Measurements from ENCODE around the gene ARHGEF4. TPM values are rescaled to one million over a fixed set of nuclear protein-coding genes. Genes with fewer than 3 reads are reported as not detected.

ARHGEF4 gene
- total and polyA plus RNA-seq, 10 donors, result 0.19 to 0.88 (median 0.46) TPM; not detected in 2

- WGBS, 5 donors, result 79 to 83% (median 81%) methylated on average over 15 to 16 of the region's 16 CpGs
- DNase-seq, result no peak
- H3K4me3 ChIP-seq, result no peak overlapping the region
- no peaks in the 10 kb centered on the region for H3K36me3 ChIP-seq
- TF ChIP-seq CTCF (IDR thresholded peaks at IDR 0.05 in 8 of 11, conservative IDR thresholded peaks at IDR 0.05 in 3 of 11), result no peak
- TF ChIP-seq POLR2A (IDR thresholded peaks at IDR 0.05), result no peak
- no peak for TF ChIP-seq POLR2AphosphoS5 (IDR thresholded peaks at IDR 0.05)
- intact Hi-C loops (cut with DNase I; ENCODE audit: low total_unique reads), result no loop called here
- H3K9me3 ChIP-seq, result no peaks in the 10 kb centered on the region
- no peaks in the 10 kb centered on the region for H3K4me1 ChIP-seq
- peaks cover 0 to 47% (median 0%) of the 10 kb centered on the region in 7 donors for H3K27me3 ChIP-seq (replicated peaks in 1 of 7)
- H3K27ac ChIP-seq, result no peak overlapping the region
Measured at GRCh38 chr2:131005216-131005935, 168.7 kb downstream of the ARHGEF4 start.

- Histone ChIP-seq H3K27ac (no peak overlapping the region), H3K4me3 (no peak overlapping the region), H3K9me3 (no peaks in the 10 kb centered on the region), H3K36me3 (no peaks in the 10 kb centered on the region), H3K4me1 (no peaks in the 10 kb centered on the region), H3K27me3 (replicated peaks in 1 of 7) (peaks cover 0 to 55% (median 0%) of the 10 kb centered on the region in 7 donors)
- 87 to 98% (median 92%) methylated on average over 2 of the region's 2 CpGs for WGBS, 5 donors
- intact Hi-C loops (cut with DNase I; ENCODE audit: low total_unique reads), result no loop called here
- no peak for TF ChIP-seq POLR2AphosphoS5 (IDR thresholded peaks at IDR 0.05)
- TF ChIP-seq POLR2A (IDR thresholded peaks at IDR 0.05), result no peak
- TF ChIP-seq CTCF (IDR thresholded peaks at IDR 0.05 in 8 of 11, conservative IDR thresholded peaks at IDR 0.05 in 3 of 11), result no peak
- no peak for DNase-seq
Measured at GRCh38 chr2:131006561-131006960, 169.8 kb downstream of the ARHGEF4 start.

GRCh38 chr2:131008967-131009366 is 172.3 kb downstream of the ARHGEF4 start:
- no peaks in the 10 kb centered on the region for H3K9me3 ChIP-seq

GRCh38 chr2:131009713-131010475 is 173.2 kb downstream of the ARHGEF4 start:
- intact Hi-C loops (cut with DNase I; ENCODE audit: low total_unique reads), result no loop called here
- no peaks in the 10 kb centered on the region for H3K9me3 ChIP-seq
- H3K4me3 ChIP-seq, result no peak overlapping the region
- 62 to 73% (median 71%) methylated on average over 6 of the region's 6 CpGs for WGBS, 5 donors
- no peak overlapping the region for H3K27ac ChIP-seq
- no peak for TF ChIP-seq CTCF (IDR thresholded peaks at IDR 0.05 in 8 of 11, conservative IDR thresholded peaks at IDR 0.05 in 3 of 11)
- TF ChIP-seq POLR2AphosphoS5 (IDR thresholded peaks at IDR 0.05), result no peak
- no peak for TF ChIP-seq POLR2A (IDR thresholded peaks at IDR 0.05)
- H3K4me1 ChIP-seq, result no peaks in the 10 kb centered on the region
- H3K27me3 ChIP-seq (replicated peaks in 1 of 7), result peaks cover 0 to 48% (median 0%) of the 10 kb centered on the region in 7 donors
- H3K36me3 ChIP-seq, result no peaks in the 10 kb centered on the region
- DNase-seq, result no peak

More at GRCh38 chr2:131008967-131009366, 172.3 kb downstream of the ARHGEF4 start:
- intact Hi-C loops (cut with DNase I; ENCODE audit: low total_unique reads), result no loop called here
- Histone ChIP-seq H3K4me3 (no peak overlapping the region), H3K27ac (no peak overlapping the region), H3K36me3 (no peaks in the 10 kb centered on the region), H3K4me1 (no peaks in the 10 kb centered on the region), H3K27me3 (replicated peaks in 1 of 7) (peaks cover 0 to 58% (median 0%) of the 10 kb centered on the region in 7 donors)
- DNase-seq, result no peak
- TF ChIP-seq POLR2AphosphoS5 (IDR thresholded peaks at IDR 0.05) (no peak), POLR2A (IDR thresholded peaks at IDR 0.05) (no peak)
- 75 to 90% (median 86%) methylated on average over 1 of the region's 1 CpG for WGBS, 5 donors

Data from spleen (tissue), 11 donors.